ENCODE data around the gene ETF1.

Gene ETF1

GRCh38 chr5:138560971-138561370, 17.9 kb upstream of the ETF1 start:
- DNase-seq, result no peak

- no peak for DNase-seq
These were observed 16.9 kb upstream of the ETF1 start for GRCh38 chr5:138559937-138560336.

- DNase-seq, result no peak
These were observed 14.6 kb upstream of the ETF1 start for GRCh38 chr5:138557677-138558076.

GRCh38 chr5:138554143-138554542, 11.1 kb upstream of the ETF1 start:
- DNase-seq, result no peak

GRCh38 chr5:138553437-138554095, 10.5 kb upstream of the ETF1 start:
- no peak for DNase-seq

- no peak for DNase-seq
These were observed 9.6 kb upstream of the ETF1 start for GRCh38 chr5:138552657-138553056.

GRCh38 chr5:138549414-138549813, 6.4 kb upstream of the ETF1 start:
- no peak for DNase-seq

GRCh38 chr5:138545919-138546562, 3.0 kb upstream of the ETF1 start:
- DNase-seq, result no peak

- peak; percentile 17 for DNase-seq
These were observed 1.4 kb upstream of the ETF1 start for GRCh38 chr5:138544181-138545134.

GRCh38 chr5:138543730-138544104, 681 bp upstream of the ETF1 start:
- no peak for DNase-seq

- DNase-seq, result peak; percentile 20
These were observed 668 bp downstream of the ETF1 start for GRCh38 chr5:138542180-138542955.

GRCh38 chr5:138541511-138542179, 1.4 kb downstream of the ETF1 start:
- no peak for DNase-seq

- no peak for DNase-seq
These were observed 3.2 kb downstream of the ETF1 start for GRCh38 chr5:138539791-138540190.

- DNase-seq, result no peak
These were observed 4.0 kb downstream of the ETF1 start for GRCh38 chr5:138538943-138539627.

- peak; percentile 30 for DNase-seq
These were observed 6.2 kb downstream of the ETF1 start for GRCh38 chr5:138536665-138537315.

GRCh38 chr5:138536215-138536614, 6.8 kb downstream of the ETF1 start:
- DNase-seq, result no peak

GRCh38 chr5:138533973-138534941, 8.8 kb downstream of the ETF1 start:
- DNase-seq, result no peak

GRCh38 chr5:138529812-138530211, 13.2 kb downstream of the ETF1 start:
- DNase-seq, result no peak

- no peak for DNase-seq
These were observed 14.1 kb downstream of the ETF1 start for GRCh38 chr5:138528744-138529469.

Measured in CD4-positive, alpha-beta T cell treated with Interleukin-21 for 1 hour (primary cell).